Activated CD4-positive, alpha-beta T cell treated with anti-CD3 and anti-CD28 coated beads, Interleukin-2, Interleukin-4, amounts not matched to agents 100 ng/mL and 50 ng/mL, durations not matched to agents 16 hours and 8 hours (primary cell): ENCODE results near the gene OSBPL6.

ENCODE experiments used
- DNase-seq: peaks from one replicate; pipeline ENCODE4 v3.0.0-alpha.2; 2020; ENCODE audit warnings: low spot score

Gene OSBPL6

GRCh38 chr2:178238750-178239149 is 44.4 kb downstream of the OSBPL6 start:
- no peak for DNase-seq

- DNase-seq, result no peak
Measured at GRCh38 chr2:178241844-178242551, 47.7 kb downstream of the OSBPL6 start.

- DNase-seq, result no peak
Measured at GRCh38 chr2:178242552-178242883, 48.2 kb downstream of the OSBPL6 start.

- DNase-seq, result no peak
Measured at GRCh38 chr2:178243961-178244360, 49.6 kb downstream of the OSBPL6 start.

GRCh38 chr2:178244777-178245176 is 50.5 kb downstream of the OSBPL6 start:
- no peak for DNase-seq

- no peak for DNase-seq
Measured at GRCh38 chr2:178246696-178247095, 52.4 kb downstream of the OSBPL6 start.

- DNase-seq, result no peak
Measured at GRCh38 chr2:178247250-178247649, 52.9 kb downstream of the OSBPL6 start.

GRCh38 chr2:178250429-178250828 is 56.1 kb downstream of the OSBPL6 start:
- DNase-seq, result no peak

GRCh38 chr2:178251151-178251955 is 57.0 kb downstream of the OSBPL6 start:
- no peak for DNase-seq

GRCh38 chr2:178256382-178257042 is 62.2 kb downstream of the OSBPL6 start:
- DNase-seq, result no peak

- DNase-seq, result no peak
Measured at GRCh38 chr2:178257127-178257526, 62.8 kb downstream of the OSBPL6 start.

- DNase-seq, result no peak
Measured at GRCh38 chr2:178258916-178259315, 64.6 kb downstream of the OSBPL6 start.

- DNase-seq, result no peak
Measured at GRCh38 chr2:178263159-178263860, 69.0 kb downstream of the OSBPL6 start.

- DNase-seq, result no peak
Measured at GRCh38 chr2:178264211-178264610, 69.9 kb downstream of the OSBPL6 start.

GRCh38 chr2:178265851-178266250 is 71.5 kb downstream of the OSBPL6 start:
- no peak for DNase-seq

- no peak for DNase-seq
Measured at GRCh38 chr2:178266445-178266844, 72.1 kb downstream of the OSBPL6 start.

- DNase-seq, result no peak
Measured at GRCh38 chr2:178267660-178268059, 73.3 kb downstream of the OSBPL6 start.

- no peak for DNase-seq
Measured at GRCh38 chr2:178268435-178268834, 74.1 kb downstream of the OSBPL6 start.

GRCh38 chr2:178269438-178270224 is 75.3 kb downstream of the OSBPL6 start:
- DNase-seq, result no peak

GRCh38 chr2:178270338-178270737 is 76.0 kb downstream of the OSBPL6 start:
- no peak for DNase-seq

- DNase-seq, result no peak
Measured at GRCh38 chr2:178271094-178271493, 76.8 kb downstream of the OSBPL6 start.
